Kidney (tissue), 14 donors: ENCODE measurements around the gene TGOLN2. TPM values are rescaled to one million over a fixed set of nuclear protein-coding genes. Genes with fewer than 3 reads are reported as not detected.

ENCODE experiments used
- DNase-seq, 5 donors: peaks; one replicate each; pipeline ENCODE4 v3.0.0-alpha.2; 2013 to 2020
- FAIRE-seq: peaks from 2 replicates; lab custom pipeline; 2012; peaks lifted over from hg19 to GRCh38; lab: Jason Lieb, UNC
- H3K27ac ChIP-seq, 2 donors: one replicate each; pipeline ENCODE4 v1.7.0; 2013; ENCODE audit warnings: low read depth in 2 of 2, low read length in 2 of 2, inconsistent platforms in 1 of 2
- H3K27me3 ChIP-seq: one replicate; pipeline ENCODE4 v1.7.1; 2013; ENCODE audit warnings: low read length, inconsistent platforms; ENCODE audit not compliant: control insufficient read depth, insufficient read depth
- H3K36me3 ChIP-seq, 3 donors: one replicate each; pipeline versions ENCODE4 v1.7.0 to v1.7.1; 2013; ENCODE audit warnings: low read length in 3 of 3, control low read depth in 1 of 3, inconsistent platforms in 1 of 3; ENCODE audit not compliant: insufficient read depth in 3 of 3, control insufficient read depth in 2 of 3
- H3K4me1 ChIP-seq, 3 donors: one replicate each; pipeline versions ENCODE4 v1.7.0 to v1.7.1; 2013; ENCODE audit warnings: low read length in 3 of 3, inconsistent platforms in 1 of 3, low read depth in 1 of 3; ENCODE audit not compliant: control insufficient read depth in 2 of 3, insufficient read depth in 2 of 3
- H3K4me3 ChIP-seq, 3 donors: one replicate each; pipeline versions ENCODE4 v1.7.0 to v1.8.1; 2013; ENCODE audit warnings: low read length in 3 of 3, control low read depth in 1 of 3, inconsistent platforms in 1 of 3
- H3K9ac ChIP-seq, 3 donors: one replicate each; pipeline versions ENCODE4 v1.7.0 to v1.7.1; 2013; ENCODE audit warnings: low read length in 3 of 3, control low read depth in 1 of 3, inconsistent platforms in 1 of 3
- H3K9me3 ChIP-seq, 3 donors: one replicate each; pipeline versions ENCODE4 v1.7.0 to v1.7.1; 2013; ENCODE audit warnings: low read length in 3 of 3, control low read depth in 1 of 3, inconsistent platforms in 1 of 3; ENCODE audit not compliant: control insufficient read depth in 2 of 3, insufficient read depth in 1 of 3
- CTCF ChIP-seq: IDR thresholded peaks from 3 replicates; pipeline ENCODE4 v1.5.1; 2012; ENCODE audit warnings: mild to moderate bottlenecking, moderate library complexity, borderline replicate concordance; ENCODE audit not compliant: insufficient read depth; ENCODE audit errors: extremely low read depth
- intact Hi-C: fragments of 100-400 bp; cut with DNase I; formaldehyde crosslinking; loops from one replicate; pipeline ENCODE4 v1.11.1; 2022
- polyA plus RNA-seq: library from polyadenylated mRNA; stranded (reverse); fragments of 350-450 nt; fragmentation: Illumina TruSeq; extraction: RNeasy Lipid Tissue Mini Kit (QIAGEN cat#74804); gene quantifications from one replicate; pipeline ENCODE4 v1.2.3, GENCODE V29; 2014; ENCODE audit warnings: low read depth, low replicate concordance; ENCODE audit not compliant: insufficient read depth
- total RNA-seq: library from RNA; stranded (reverse); fragmentation: NEBNext Ultra II Directional; extraction: Animal tissue kit (Norgen Biotek cat#: 25700); gene quantifications from one replicate; pipeline ENCODE4 v1.2.1, GENCODE V29; 2021
- donor health status: control.
- donor health status: control.
- donor health status: control.
- donor health status: control.
- donor health status: control.
- donor health status: DM: yes; HTN: yes; CAD: no.
- donor health status: Normal renal cell carcinoma (clear cell type).

The TGOLN2 gene
- total and polyA plus RNA-seq, 2 donors from 2014 or later: 71.8 to 175 TPM

- H3K4me1 ChIP-seq: no peaks in the 10 kb centered on the region
- H3K36me3 ChIP-seq: peaks cover 0 to 14% (median 7%) of the 10 kb centered on the region in 3 donors
- no peak overlapping the region for H3K4me3 ChIP-seq
- H3K27me3 ChIP-seq: no peaks in the 10 kb centered on the region
- no peak overlapping the region for H3K27ac ChIP-seq
- no peaks in the 10 kb centered on the region for H3K9me3 ChIP-seq
- FAIRE-seq (no peak), DNase-seq (no peak)
- H3K9ac ChIP-seq: no peak overlapping the region
- intact Hi-C loops: no loop called here
- no peak for TF ChIP-seq CTCF
Observed at GRCh38 chr2:85342156-85342555, 14.4 kb upstream of the TGOLN2 start.

GRCh38 chr2:85341269-85342029 lies 13.7 kb upstream of the TGOLN2 start:
- FAIRE-seq (no peak), DNase-seq (no peak)
- Histone ChIP-seq H3K36me3 (peaks cover 0 to 14% (median 7%) of the 10 kb centered on the region in 3 donors), H3K9ac (no peak overlapping the region), H3K4me3 (no peak overlapping the region), H3K4me1 (no peaks in the 10 kb centered on the region), H3K9me3 (no peaks in the 10 kb centered on the region), H3K27ac (no peak overlapping the region), H3K27me3 (no peaks in the 10 kb centered on the region)
- intact Hi-C loops: no loop called here
- TF ChIP-seq CTCF: no peak

- Histone ChIP-seq H3K27ac (no peak overlapping the region), H3K4me1 (no peaks in the 10 kb centered on the region), H3K9me3 (no peaks in the 10 kb centered on the region), H3K9ac (no peak overlapping the region), H3K36me3 (peaks cover 0 to 7% (median 4%) of the 10 kb centered on the region in 3 donors), H3K27me3 (no peaks in the 10 kb centered on the region), H3K4me3 (no peak overlapping the region)
- FAIRE-seq (no peak), DNase-seq (peak in 3 of 5 donors; percentile 21 to 40 (median 29))
- intact Hi-C loops: no loop called here
- TF ChIP-seq CTCF: no peak
Observed at GRCh38 chr2:85340034-85340892, 12.5 kb upstream of the TGOLN2 start.
